Tibial artery (tissue), 4 donors: ENCODE data around the gene ADAM8.

Experiments
- DNase-seq, 2 donors: peaks; one replicate each; pipeline ENCODE4 v3.0.0-alpha.2; 2019
- H3K27ac ChIP-seq, 2 donors: fragments of 200-600 bp; sonication (generic) in 1 of 2; 1 replicate in 1 of 2; 2 replicates in 1 of 2; pipeline ENCODE4 v1.5.1; 2018 to 2019; ENCODE audit warnings: mild to moderate bottlenecking in 1 of 2
- H3K27me3 ChIP-seq, 2 donors: fragments of 200-600 bp; sonication (generic) in 1 of 2; one replicate each; pipeline versions ENCODE4 v1.5.1 to v1.6.0; 2016 to 2019
- H3K36me3 ChIP-seq, 3 donors: fragments of 200-600 bp; sonication (generic) in 2 of 3; one replicate each; pipeline ENCODE4 v1.5.1; 2016 to 2019; ENCODE audit warnings: mild to moderate bottlenecking in 2 of 3
- H3K4me1 ChIP-seq, 4 donors: fragments of 200-600 bp; sonication (generic) in 2 of 4; 1 replicate in 3 of 4; 2 replicates in 1 of 4; pipeline ENCODE4 v1.5.1; 2016 to 2019
- H3K4me3 ChIP-seq, 2 donors: fragments of 200-600 bp; sonication (generic) in 1 of 2; 1 replicate in 1 of 2; 2 replicates in 1 of 2; pipeline ENCODE4 v1.5.1; 2018 to 2019; ENCODE audit warnings: mild to moderate bottlenecking in 2 of 2
- H3K9me3 ChIP-seq, 3 donors: fragments of 200-600 bp; sonication (generic) in 1 of 3; one replicate each; pipeline ENCODE4 v1.5.1; 2016 to 2019
- intact Hi-C: fragments of 100-400 bp; cut with DNase I; formaldehyde crosslinking; loops from one replicate; pipeline ENCODE4 v1.15.0; 2023; ENCODE audit warnings: low total_unique reads
- TF ChIP-seq, protein P1 (sequence below), 2 experiments: fragments of 200-600 bp in 1 of 2; fragments of 450-650 bp in 1 of 2; IDR thresholded peaks; one replicate each; pipeline ENCODE4 v1.5.1; 2017 to 2019; ENCODE audit warnings: antibody characterized with exemption in 2 of 2, mild to moderate bottlenecking in 1 of 2, moderate library complexity in 1 of 2

The ADAM8 gene

DNA sequence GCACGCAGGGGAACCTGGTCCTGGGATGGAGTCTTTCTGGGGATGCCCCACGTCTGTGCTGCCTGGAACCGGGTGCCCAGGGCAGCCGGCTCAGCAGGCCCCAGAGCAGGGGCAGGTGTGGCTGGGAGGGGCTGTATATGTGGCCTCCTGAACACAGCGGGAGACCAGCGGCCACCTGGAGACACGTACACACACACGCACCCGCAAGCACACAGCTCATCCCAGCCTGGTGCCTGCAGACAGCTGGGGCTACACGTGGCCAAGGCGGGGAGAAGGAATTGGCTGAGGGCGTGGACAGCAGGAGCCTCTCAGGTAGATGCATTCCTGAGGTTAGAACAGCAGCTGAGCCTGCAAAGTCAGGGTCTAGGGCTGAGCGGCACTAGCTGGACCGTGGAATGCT is 14.0 kb downstream of the ADAM8 start:
- no peak for DNase-seq
- Histone ChIP-seq H3K27ac (peak overlapping the region in 1 of 2 donors; percentile 63), H3K27me3 (no peaks in the 10 kb centered on the region), H3K36me3 (no peaks in the 10 kb centered on the region), H3K9me3 (no peaks in the 10 kb centered on the region), H3K4me1 (peaks cover 0 to 44% (median 36%) of the 10 kb centered on the region in 4 donors), H3K4me3 (no peak overlapping the region)
- intact Hi-C loops = loop anchor here (2.0 to 5.0 kb wide), 2 partner anchors 44 to 115 kb away; partner anchors contain the start of gene PAOX
- TF ChIP-seq, protein P1, sequence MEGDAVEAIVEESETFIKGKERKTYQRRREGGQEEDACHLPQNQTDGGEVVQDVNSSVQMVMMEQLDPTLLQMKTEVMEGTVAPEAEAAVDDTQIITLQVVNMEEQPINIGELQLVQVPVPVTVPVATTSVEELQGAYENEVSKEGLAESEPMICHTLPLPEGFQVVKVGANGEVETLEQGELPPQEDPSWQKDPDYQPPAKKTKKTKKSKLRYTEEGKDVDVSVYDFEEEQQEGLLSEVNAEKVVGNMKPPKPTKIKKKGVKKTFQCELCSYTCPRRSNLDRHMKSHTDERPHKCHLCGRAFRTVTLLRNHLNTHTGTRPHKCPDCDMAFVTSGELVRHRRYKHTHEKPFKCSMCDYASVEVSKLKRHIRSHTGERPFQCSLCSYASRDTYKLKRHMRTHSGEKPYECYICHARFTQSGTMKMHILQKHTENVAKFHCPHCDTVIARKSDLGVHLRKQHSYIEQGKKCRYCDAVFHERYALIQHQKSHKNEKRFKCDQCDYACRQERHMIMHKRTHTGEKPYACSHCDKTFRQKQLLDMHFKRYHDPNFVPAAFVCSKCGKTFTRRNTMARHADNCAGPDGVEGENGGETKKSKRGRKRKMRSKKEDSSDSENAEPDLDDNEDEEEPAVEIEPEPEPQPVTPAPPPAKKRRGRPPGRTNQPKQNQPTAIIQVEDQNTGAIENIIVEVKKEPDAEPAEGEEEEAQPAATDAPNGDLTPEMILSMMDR (IDR thresholded peaks at IDR 0.05) = no peak

DNA sequence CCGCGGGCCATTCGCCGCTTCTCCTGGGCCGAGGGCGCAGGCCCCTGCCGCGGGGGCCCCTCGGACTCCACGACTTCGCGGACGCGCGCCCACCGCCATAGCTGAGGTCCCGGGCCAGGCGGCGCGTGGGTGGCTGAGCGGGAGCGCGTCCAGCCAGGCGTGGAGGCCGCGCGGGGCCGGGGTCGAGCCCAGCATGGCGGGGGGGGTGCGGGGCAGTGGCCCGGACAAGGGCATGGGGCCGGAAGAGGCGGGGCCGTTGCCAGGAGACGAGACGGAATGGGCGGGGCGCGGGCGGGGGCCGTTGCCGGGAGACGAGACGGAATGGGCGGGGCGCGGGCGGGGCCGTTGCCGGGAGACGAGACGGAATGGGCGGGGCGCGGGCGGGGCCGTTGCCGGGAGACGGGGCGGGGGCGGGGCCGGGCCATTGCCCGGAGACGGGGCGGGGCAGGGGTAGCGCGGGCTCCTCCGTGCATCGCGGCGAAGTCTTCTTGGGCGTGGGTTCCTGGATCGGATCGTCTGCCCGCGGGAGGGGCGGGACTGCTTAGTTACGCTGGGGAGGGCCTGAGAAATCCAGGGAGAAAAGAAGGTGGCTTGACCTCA is 14.8 kb downstream of the ADAM8 start:
- TF ChIP-seq, protein P1 (IDR thresholded peaks at IDR 0.05) = no peak
- intact Hi-C loops = loop anchor here (2.0 to 5.0 kb wide), 2 partner anchors 45 to 115 kb away; partner anchors contain the start of gene PAOX
- peak; percentile 87 to 89 for DNase-seq
- no peaks in the 10 kb centered on the region for H3K36me3 ChIP-seq
- H3K4me1 ChIP-seq = peaks cover 0 to 52% (median 42%) of the 10 kb centered on the region in 4 donors
- H3K4me3 ChIP-seq = peak overlapping the region; percentile 84 to 100
- no peaks in the 10 kb centered on the region for H3K9me3 ChIP-seq
- no peaks in the 10 kb centered on the region for H3K27me3 ChIP-seq
- peak overlapping the region; percentile 86 to 95 for H3K27ac ChIP-seq

DNA sequence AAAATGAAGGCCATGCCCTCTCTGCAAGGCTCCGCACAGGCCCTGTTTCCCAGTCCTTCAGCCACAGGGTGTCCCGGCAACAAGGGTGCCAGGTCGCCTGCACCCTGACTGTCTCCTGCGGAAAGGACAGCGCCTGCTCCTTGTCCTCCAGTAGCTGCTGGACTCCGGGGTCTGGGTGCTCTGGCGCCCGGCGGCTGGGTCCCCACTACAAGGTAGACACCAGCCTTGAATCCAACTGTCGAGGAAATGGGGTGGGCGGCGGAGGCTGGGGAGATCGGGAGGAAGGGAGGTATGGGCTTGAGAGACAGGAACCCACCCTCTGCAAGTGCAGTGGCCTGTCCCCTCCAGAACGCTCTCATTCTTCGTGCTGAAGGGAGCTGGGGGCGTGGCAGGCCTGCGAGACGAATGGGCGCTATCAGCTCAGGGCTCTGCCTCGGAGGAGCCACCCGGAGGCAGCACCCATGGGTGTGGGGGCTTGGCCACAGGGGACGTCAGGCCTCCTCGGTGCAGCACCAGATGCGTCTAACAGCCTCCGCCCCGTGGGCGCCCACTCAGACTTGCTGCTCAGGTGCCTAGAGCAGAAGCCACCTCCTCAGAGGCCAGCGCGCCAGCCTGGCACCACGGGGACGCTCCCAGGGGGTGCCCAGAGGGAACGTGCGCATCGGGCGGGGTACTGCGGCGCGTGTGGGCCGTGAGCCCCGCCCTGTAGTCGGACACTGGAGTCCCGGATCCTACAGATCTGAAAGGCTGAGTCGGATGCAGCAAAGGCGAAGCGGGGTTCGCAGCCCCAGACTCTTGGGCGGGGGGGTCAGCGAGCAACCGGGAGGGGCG is 15.6 kb downstream of the ADAM8 start:
- TF ChIP-seq, protein P1 (IDR thresholded peaks at IDR 0.05) = no peak
- DNase-seq = peak; percentile 48 to 82
- Histone ChIP-seq H3K4me1 (peaks cover 0 to 52% (median 42%) of the 10 kb centered on the region in 4 donors), H3K27ac (peak overlapping the region; percentile 86 to 95), H3K36me3 (no peaks in the 10 kb centered on the region), H3K9me3 (no peaks in the 10 kb centered on the region), H3K4me3 (peak overlapping the region; percentile 84 to 100), H3K27me3 (no peaks in the 10 kb centered on the region)
- intact Hi-C loops = loop anchor here (5.0 kb wide), 1 partner anchor 116 kb away; the partner anchor contains the start of gene PAOX

DNA sequence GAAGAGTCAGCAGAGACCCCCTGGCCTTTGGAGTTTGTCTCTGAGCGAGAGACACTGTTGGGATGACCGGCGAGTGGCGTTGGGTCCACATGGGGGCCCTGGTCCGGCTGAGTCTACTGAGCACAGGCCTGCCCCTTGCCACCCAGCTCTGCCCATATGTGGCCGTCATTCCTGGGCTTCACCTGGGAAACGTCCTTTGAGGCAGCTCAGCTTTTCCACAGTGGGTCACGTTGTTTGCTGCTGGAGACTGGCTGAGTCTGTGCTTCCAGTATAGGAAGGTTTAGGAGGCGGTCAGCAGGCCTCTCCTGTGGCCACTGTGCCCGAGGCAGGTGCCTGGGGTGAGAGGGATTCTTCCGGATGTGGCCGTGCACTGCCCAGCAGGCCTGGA is 17.1 kb downstream of the ADAM8 start:
- Histone ChIP-seq H3K9me3 (no peaks in the 10 kb centered on the region), H3K36me3 (no peaks in the 10 kb centered on the region), H3K4me3 (no peak overlapping the region), H3K4me1 (peaks cover 0 to 52% (median 42%) of the 10 kb centered on the region in 4 donors), H3K27me3 (peaks cover 0 to 14% of the 10 kb centered on the region in 2 donors), H3K27ac (peak overlapping the region; percentile 51 to 52)
- intact Hi-C loops = no loop called here
- no peak for DNase-seq
- TF ChIP-seq, protein P1 (IDR thresholded peaks at IDR 0.05) = no peak

DNA sequence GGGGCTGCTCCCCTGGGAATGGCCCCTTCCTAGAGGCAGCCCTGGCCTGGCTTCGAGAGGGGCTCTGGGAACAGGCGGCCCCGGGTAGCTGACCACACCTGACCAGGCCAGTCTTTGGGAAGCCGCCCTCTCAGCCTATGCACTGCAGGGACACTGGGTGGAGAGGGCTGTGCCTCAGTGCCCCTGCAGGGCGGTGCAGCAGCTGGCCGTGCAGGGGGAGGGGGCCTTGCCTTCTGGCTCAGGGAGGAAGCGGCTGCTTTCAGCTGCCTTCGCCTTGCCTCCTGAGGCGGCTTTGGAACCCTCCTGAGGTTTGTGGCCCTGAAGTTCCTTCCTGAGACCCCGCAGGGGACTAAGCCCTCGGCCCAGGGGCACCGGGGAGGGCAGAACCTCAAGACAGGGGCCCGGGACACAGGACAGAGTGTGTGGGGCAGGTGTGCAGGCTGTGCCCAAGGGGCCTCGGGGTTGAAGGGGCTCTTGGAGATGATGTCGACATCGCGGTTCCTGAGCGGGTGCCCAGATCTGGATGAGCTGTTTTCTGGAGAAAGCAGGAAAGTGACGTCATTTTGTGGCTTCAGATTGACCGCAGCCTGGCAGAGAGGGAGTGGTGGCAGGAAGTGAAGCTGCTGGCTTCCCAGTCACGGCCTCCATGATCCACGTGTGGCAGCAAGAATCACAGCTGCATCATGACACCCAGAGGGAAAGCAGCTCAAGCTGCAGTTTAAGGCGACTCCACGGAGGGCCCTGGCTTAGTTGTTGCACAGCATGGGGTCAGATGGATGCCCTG is 17.7 kb downstream of the ADAM8 start:
- TF ChIP-seq, protein P1 (IDR thresholded peaks at IDR 0.05) = no peak
- peak; percentile 87 to 93 for DNase-seq

More for the DNA sequence above, 17.7 kb downstream of the ADAM8 start:
- H3K4me1 ChIP-seq = peaks cover 0 to 52% (median 42%) of the 10 kb centered on the region in 4 donors
- intact Hi-C loops = no loop called here
- no peaks in the 10 kb centered on the region for H3K36me3 ChIP-seq
- H3K27ac ChIP-seq = peak overlapping the region; percentile 52 to 53
- no peak overlapping the region for H3K4me3 ChIP-seq
- H3K9me3 ChIP-seq = no peaks in the 10 kb centered on the region
- H3K27me3 ChIP-seq = peaks cover 0 to 14% of the 10 kb centered on the region in 2 donors
